B cell (primary cell): ENCODE measurements around the gene AZU1.

ENCODE experiments used
- EZH2 ChIP-seq: IDR thresholded peaks from 2 replicates; pipeline ENCODE4 v1.6.1; 2012; ENCODE audit warnings: borderline replicate concordance, low read depth, mild to moderate bottlenecking, moderate library complexity, low read length; ENCODE audit not compliant: insufficient read depth, poor library complexity, severe bottlenecking
- TF ChIP-seq, protein P1 (sequence below): fragments of 200-600 bp; IDR thresholded peaks from one replicate; pipeline ENCODE4 v1.8.0; 2022; ENCODE audit warnings: antibody characterized with exemption, mild to moderate bottlenecking

DNA sequence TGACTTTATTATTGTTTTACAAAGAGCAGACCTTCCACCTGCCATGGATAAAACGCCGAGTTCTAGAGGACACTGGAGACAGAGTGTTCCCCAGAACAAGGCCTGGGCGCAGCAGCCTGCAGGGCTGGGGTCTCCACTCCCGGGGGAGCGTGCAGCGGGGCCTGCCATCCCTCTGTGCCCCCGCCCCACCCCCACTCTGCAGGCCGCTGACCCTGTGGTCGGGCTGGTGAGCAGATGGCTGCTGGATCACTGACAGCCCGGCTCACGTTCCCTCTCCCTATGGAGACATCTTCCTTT, 39.0 kb upstream of the AZU1 start:
- no peak for TF ChIP-seq EZH2
- TF ChIP-seq, protein P1, sequence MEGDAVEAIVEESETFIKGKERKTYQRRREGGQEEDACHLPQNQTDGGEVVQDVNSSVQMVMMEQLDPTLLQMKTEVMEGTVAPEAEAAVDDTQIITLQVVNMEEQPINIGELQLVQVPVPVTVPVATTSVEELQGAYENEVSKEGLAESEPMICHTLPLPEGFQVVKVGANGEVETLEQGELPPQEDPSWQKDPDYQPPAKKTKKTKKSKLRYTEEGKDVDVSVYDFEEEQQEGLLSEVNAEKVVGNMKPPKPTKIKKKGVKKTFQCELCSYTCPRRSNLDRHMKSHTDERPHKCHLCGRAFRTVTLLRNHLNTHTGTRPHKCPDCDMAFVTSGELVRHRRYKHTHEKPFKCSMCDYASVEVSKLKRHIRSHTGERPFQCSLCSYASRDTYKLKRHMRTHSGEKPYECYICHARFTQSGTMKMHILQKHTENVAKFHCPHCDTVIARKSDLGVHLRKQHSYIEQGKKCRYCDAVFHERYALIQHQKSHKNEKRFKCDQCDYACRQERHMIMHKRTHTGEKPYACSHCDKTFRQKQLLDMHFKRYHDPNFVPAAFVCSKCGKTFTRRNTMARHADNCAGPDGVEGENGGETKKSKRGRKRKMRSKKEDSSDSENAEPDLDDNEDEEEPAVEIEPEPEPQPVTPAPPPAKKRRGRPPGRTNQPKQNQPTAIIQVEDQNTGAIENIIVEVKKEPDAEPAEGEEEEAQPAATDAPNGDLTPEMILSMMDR: no peak
